DMS53 treated with DMSO at 0.1 percent for 48 hours (cell line): ENCODE results near the gene RNF138.
"Not testable (repeated sequence)": the region's sequence is repeated elsewhere in the genome, so short reads cannot be mapped to it uniquely, and the experiment has no call there.

ENCODE experiments used
- DNase-seq: peaks from one replicate; lab custom pipeline; 2025; ENCODE audit not compliant: unreplicated experiment; lab: John Stamatoyannopoulos, UW

The RNF138 gene, protein sequence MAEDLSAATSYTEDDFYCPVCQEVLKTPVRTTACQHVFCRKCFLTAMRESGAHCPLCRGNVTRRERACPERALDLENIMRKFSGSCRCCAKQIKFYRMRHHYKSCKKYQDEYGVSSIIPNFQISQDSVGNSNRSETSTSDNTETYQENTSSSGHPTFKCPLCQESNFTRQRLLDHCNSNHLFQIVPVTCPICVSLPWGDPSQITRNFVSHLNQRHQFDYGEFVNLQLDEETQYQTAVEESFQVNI

DNA sequence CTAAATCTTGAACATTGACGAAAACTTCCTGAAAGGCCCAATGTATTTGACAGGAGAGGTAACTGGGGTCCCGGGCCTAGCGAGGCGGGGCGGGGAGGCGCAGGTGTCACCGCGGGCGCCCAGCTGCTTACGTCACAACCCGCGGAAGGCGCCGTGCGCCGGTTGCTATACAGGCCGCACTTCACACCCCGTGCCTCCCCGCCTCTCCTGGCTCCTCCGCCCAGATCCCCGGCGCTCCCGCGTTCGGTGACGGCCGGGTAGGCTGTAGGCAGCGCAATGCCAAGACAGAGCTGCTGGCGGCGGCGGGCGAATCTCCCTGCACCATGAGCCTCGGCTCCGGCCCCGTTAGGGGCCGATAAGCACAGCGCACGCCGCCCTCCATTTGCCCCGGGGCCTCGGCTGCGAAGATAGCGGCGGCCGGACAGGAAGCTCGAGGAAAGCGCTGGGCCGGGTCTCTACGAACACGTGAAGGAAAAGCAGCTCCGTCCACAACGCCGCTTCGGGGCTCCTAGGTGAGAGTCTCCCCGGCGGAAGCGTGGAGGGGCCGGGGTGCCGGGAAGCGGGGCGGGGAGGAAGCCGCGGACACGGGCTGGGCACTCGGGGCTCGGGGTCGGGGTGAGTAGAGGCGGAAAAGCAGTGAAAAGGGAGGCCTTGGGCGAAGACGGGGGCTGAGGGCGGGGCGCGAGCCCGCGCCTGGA is at the start of gene RNF138:
Gene RNF138 (plus strand): TSS at position 151 of the 698 bp plus-strand sequence. CDS start 903 bp downstream, outside the sequence.
- DNase-seq: peak; percentile 75

DNA sequence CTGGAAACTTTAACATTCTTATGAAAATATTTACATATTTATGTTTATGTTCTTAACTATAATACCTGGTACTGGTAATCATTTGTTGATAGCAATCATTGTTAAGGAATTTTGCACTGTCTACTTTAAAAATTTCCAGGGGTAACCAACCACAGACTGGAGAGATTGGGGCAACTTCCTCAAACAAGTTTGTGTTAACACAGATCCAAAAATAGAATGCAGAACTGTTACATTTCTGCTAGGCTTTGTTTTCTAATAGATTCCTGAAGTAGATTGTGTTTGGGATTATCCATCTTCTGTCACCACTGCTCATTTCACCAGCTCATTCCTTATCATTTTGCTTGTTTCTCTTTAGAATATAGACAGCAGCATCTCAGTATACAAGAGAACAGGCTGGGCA is 49.3 kb upstream of the RNF138 start:
- no peak for DNase-seq

DNA sequence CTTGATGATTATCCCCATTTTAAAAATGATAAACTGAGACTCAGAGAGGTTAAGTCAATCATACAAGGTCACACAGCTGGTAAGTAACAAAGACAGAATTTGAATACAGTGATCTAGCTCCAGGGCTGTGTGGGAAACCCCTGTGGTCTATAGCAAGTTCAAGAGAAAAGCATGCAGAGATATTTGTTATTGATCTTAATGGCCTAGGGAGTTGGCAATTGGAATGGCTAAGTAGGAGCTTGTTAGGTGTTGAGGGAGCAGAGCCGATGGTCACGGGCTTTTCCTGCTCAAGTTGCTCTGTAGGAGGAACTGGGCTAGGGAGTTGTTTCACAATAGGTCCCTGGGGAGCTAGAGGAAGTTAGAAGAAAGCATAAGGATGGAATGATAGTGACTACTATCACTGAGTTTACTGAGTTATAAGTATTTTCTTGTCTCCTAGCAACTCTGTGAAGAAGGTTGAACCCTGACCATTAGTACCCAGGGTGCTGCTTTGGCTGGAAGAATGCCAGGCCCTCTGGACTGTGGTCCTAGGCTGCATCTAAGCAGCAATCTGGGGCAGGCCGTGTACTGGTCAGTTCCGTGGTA is 43.1 kb upstream of the RNF138 start:
- no peak for DNase-seq

DNA sequence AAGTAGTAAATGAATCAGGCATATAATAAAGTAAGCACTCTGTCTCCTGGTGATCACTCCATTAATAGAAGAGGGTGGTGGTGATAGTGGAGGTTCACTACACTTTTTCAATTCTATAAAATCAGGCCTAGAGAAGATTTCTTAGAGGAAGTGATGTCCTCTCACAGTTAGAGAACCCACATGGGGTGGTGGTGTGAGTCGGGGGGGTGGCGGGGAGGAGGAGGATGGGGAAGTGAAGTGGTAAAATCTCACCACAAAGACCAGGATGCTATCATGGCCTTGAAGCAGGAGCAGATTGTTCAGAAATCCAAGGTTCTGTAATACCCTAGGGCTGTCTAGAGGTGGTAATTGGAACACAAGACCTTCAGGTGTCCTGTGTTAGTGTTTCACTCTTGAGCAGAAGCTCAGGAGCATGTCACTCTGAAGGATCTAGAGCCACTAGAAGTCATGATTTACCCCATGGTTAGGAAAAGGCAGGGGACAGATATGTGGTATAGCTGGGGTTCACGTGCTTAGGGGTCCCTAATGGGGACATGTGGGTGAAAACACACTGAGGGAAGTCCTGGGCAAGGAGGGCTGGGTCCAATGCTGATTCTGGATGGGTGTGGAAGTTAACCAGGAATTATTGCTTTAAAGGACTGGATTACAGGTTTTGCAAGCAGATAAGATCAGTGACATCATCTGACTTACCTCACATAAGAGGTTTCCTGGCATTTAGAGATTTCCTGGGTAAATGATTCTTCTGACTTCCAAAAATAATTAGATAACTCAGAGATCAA is 42.1 kb upstream of the RNF138 start:
- no peak for DNase-seq

DNA sequence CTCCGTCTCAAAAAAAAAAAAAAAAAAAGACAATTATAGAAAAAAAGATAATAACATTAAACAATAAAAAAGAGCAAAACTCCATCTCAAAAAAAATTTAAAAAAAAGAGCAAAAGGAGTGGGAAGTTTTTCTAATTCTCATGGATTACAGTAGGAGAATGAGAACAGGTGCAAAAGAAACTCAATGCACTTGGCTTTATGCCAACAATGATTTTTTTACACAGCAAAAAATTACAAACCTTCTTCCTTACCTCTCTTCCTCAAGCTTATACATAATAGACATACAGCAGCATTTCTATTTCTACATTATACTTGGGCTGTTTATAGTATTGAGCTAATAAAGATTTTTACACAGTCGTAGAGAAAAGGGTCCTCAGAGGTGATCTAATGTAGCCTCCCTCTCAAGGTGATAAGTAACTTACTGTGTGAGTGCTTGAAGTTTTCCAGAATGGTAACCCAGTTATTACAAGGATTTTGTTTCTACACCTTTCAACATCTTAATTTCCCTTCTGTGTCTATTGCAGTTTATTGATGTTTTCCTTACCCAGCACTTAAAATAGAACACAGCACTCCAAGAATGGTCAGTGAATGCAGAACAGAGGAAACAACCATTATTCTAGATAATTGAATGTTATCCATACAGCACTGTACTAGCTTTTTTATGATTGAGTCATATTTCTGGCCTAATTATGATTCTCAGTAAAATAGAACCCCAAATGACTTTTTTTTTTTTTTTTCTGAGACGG is 34.9 kb upstream of the RNF138 start:
- peak; percentile 5 for DNase-seq

DNA sequence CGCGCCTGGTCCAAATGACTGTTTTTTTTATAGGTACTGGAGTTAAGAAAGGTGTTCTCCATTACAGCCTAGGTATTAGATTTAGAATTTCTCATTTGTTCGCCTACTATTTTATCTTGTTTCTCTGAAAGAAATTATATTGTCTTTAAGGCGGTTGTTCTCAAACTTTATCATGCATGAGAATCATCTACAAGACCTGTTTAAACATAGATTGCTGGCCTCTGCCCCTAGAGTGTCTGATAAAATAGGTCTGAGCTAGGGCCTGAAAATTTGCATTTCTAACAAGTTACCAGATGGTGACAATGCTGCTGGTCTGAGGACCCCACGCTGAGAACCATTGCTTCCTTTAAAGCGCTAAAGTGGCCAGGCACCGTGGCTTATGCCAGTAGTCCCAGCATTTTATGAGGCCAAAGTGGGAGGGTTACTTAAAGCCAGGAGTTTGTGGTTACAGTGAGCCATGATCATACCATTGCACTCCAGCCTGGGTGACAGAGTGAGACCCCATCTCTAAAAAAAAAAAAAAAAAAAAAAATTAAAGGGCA is 34.0 kb upstream of the RNF138 start:
- no peak for DNase-seq

DNA sequence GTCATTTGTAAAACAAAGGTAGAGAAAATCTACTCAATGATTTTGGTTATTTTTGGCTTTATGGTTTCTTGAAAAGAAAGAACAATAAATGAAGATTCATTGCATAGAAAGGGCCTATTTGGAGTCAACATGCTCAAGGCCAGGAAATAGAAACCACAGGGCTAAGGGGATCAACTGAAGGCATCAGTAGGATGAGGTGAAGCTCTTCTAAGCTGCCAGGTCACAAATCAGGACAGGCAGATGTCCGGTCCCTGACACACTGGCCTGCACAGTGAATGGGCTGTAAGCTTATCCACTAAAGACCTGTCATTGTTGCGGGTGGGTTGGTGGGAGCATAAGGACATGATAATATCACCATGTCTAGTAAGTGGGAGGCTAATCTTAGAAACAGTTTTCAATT is 31.6 kb upstream of the RNF138 start:
- DNase-seq: no peak

DNA sequence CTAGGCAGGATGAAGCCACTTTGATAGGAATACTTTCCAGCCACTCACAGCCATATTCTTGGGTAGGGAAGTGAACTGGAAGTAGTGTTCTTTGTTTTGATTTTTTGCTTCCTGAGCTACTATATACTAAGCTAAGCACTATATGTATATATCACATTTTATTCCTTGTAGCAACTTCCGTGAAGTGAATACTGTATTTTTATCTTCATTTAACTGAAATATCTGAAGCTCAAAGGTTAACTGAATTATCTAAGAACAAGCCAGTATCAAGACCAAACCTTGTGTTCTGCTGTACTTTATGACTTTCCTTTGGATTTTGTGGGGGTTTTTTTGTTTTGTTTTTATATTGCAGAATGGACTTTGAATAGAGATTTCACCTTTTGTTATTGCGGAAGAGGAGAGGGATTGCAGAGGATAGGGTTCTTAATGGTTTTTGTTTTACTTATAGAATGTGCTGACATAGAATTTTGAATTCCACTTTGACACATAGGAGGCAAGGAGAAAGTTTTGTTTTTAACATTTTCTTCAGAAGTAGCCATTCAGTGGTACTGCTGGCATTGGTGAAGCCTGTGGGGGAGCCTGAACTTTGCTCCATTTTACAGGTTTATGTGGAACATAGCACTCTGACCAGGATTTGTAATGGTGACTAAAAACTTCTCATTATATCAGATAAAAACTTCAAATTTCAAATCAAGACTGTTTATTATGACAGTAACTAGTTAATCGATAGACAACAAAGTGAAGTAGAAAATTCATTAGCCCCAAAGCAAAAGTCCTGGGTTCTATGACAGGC is 24.1 kb upstream of the RNF138 start:
- DNase-seq: no peak

DNA sequence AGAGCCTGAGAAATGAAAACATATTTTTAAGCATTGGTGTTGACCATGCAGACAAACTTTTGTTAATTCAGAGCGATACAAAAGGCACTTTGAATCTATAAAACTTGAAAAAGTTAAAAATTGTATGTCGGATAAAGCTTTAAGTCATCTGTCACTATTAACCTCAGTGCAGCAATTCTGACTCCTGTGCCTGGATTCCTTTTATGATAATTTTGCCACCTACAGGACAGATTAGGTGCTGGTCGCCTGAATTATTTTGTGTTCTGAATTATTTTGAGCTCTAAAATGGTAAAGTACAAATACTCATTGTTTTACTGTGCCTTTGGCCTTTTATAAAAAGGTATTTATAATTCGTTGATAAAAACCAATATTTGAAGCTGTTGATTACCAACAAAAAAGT is 19.4 kb upstream of the RNF138 start:
- DNase-seq: no peak

DNA sequence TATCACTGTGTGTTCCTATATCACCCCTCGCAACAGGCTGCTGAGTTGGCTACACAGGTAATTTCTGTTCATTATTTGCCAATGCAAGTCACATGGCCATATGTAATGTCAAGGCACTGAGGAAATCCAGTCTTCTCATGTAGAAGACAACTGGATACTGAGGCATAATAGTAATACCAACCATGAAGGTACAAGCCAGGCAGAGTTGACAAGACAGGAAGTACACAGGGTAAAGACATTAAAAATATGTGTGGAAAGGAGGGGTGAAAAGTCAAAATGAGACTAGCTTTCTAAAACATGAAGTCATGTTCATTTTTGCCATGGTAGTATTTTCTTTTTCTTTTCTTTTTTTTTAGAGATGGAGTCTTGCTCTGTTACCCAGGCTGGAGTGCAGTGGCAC is 17.5 kb upstream of the RNF138 start:
- DNase-seq: no peak

DNA sequence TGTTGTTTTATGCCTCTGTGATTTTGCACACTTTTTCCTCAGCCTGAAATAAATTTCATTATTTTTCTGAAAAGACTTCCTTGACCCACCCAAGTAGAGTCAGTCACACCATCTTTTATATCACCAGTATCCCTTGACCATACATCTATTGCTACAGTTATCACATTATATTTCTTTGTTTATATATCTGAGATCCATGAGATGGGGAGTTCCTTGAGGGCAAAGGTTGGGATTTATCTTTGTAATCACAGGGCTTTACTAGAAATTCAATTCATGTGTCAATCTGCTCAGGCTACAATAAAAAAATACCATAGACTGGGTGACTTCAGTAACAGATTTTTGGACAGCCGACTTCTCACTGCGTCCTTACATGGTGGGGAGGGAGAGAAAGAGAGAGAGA is 12.8 kb upstream of the RNF138 start:
- DNase-seq: no peak

DNA sequence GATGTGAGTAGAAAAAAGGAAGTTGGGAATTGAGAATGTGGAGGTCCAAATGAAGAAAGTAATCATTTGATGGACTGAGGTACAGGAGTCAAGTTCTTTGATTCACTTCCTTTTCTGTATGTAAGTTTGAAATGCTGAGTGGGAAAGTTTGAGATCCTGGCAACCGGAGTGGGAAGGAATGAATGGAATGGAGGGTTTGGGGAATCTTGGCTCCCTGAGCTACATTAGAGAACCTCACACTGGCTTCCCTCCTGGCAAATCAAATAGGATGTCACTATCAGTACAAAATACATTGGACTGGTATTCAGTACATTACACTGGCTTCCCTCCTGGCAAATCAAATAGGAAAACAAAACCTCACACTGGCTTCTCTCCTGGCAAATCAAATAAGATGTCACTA is 9.8 kb upstream of the RNF138 start:
- DNase-seq: no peak

DNA sequence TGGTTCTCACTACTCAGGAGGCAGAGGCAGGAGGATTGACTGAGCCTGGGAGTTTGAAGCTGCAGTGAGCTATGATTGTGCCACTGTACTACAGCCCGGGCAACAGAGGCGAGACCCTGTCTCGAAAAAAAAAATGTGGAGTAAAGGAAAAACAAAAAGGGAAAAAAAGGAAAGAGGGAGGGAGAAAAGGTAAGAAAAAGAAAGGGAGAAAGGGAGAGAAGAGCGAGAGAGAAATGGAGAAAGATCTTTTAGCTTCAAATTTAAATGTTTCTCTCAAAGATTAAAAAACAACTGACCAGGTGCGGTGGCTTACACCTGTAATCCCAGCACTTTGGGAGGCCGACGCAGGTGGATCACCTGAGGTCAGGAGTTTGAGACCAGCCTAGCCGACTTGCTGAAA is 7.9 kb upstream of the RNF138 start:
- DNase-seq: no peak

DNA sequence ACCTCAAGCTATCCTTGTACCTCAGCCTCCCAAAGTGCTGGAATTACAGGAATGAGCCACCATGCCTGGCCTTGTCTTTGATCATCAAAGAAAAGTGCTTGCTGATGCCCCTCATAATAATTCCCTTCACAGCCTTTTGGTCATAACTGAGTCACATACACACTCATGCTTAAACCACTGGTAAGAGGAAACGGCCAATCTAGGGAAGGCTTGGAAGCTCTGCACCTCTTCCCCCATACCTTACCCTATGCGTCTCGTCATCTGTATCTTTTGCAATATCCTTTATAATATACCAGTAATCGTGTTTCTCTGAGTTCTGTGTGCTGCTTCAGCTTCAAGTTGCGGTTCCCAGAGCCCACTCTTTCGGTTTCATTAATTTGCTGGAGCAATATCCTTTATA is 4.8 kb upstream of the RNF138 start:
- DNase-seq: no peak

DNA sequence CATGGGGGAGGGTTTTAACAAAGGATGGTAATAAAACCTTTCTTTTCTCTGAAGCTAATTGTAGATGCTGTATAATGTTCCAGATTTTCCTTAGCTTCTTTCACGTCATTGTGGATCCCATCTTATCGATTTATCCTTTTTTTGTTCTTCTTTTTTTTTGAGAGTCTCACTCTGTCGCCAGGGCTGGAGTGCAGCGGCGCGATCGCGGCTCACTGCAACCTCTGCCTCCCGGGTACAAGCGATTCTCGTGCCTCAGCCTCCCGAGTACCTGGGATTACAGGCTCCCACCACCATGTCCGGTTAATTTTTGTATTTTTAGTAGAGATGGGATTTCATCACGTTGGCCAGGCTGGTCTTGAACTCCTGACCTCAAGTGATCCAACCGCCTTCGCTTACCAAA is 843 bp upstream of the RNF138 start:
- DNase-seq: not testable (repeated sequence)

DNA sequence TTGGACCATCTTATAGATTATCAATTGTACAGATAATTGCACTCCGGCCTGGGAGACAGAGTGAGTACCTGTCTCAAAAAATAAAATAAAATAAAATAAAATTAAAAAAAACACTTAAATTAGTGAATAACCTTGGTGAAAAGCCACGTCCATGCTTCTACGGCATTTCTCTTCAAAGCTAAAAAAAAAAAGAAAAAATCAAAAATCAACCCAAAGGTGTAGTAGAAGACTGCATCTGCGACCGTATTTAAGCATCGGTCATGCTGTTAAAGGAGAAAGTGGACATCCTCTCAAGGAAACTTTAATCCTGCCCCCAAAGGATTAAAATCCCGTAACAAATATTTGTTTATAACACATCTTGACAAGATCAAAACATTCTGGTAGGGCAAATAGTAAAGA is 350 bp upstream of the RNF138 start:
- DNase-seq: no peak

DNA sequence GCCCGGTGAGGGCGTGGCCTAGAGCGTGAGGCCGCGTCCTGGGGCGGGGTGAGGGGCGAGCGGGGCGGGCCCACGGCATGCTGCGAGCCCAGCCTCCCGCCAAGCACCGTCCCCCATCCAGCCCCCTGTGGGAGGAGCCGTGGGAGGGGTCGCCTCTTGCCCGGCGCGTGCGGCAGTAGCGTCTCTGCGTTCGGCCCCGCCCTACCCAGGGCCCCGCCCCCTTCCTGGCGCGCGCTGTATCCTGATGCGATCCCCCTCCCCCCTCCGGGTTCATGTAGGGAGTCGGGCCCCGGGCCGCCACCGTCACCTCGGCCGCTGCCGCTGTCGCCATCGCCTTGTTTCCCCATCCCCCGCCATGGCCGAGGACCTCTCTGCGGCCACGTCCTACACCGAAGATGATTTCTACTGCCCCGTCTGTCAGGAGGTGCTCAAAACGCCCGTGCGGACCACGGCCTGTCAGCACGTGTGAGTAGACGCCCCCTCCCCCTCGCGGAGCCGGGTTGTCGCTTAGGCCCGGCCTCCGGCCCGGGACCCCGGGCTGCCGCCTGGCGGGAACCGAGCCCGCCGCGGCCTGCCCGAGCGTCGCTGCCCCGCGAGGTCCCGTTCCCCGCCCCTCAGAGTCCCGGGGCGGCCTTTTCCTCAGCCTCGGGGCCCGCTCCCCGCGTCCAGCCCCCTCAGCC is 888 bp downstream of the RNF138 start:
- peak; percentile 85 for DNase-seq

DNA sequence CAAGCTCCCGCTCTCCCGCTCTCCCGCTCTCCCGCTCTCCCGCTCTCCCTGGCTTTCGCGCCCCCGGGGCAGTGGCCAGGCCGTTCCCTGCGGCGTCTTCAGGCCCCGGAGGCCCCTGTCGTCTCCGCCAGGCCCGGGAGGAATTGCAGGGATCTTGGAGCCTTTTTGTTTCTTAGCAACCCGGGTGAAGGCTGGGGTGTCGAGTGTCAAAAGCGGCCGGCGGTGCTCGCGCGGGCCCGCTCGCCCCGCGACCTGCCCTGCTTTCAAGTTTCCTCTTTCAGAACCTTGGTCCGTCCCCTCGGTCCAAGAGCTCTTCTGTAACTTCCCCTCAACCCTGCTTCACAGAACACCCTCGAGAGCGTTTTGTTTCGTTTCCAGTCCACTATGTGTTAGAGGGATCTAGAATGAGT is 1.4 kb downstream of the RNF138 start:
- DNase-seq: no peak

DNA sequence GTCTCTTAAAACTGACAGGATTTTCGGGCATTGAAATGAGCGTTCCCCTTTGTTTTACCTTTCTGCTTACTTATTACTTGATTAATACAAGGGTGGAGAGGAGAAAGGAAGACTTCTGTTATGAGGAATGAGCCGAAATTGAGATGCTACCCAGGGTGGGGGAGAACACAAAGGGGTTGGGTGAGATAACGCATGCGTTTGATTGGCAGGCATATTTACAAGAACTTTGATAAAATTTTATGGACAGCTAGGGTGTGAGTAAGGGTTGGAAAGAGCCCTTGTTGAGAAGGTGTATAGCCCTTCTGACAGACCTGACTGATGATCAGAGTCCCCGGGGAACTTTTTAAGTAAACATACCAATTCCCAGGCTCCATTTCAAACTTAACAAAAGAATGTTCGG is 1.8 kb downstream of the RNF138 start:
- DNase-seq: no peak
